NCI-H748 treated with DMSO at 0.1 percent for 48 hours (cell line): ENCODE measurements around the gene MCF2L.
A peak's percentile ranks its signal among the peaks of the same experiment; 100 is the strongest.

Experiments used
- DNase-seq: peaks from one replicate; lab custom pipeline; 2025; lab: John Stamatoyannopoulos, UW

The MCF2L gene

GRCh38 chr13:112965573-112966115, 3.4 kb upstream of the MCF2L start:
- no peak for DNase-seq

- DNase-seq: no peak
Observed at GRCh38 chr13:112966776-112967175, 2.2 kb upstream of the MCF2L start.

GRCh38 chr13:112967686-112968379, 1.2 kb upstream of the MCF2L start:
- no peak for DNase-seq

- no peak for DNase-seq
Observed at GRCh38 chr13:112968380-112968909, 569 bp upstream of the MCF2L start.

GRCh38 chr13:112969692-112970338, 801 bp downstream of the MCF2L start:
- no peak for DNase-seq

GRCh38 chr13:112970552-112971287, 1.7 kb downstream of the MCF2L start:
- no peak for DNase-seq

GRCh38 chr13:112971288-112971643, 2.3 kb downstream of the MCF2L start:
- DNase-seq: no peak

- DNase-seq: no peak
Observed at GRCh38 chr13:112972258-112972657, 3.2 kb downstream of the MCF2L start.

GRCh38 chr13:112972867-112973576, 4.0 kb downstream of the MCF2L start:
- peak; percentile 58 for DNase-seq

- no peak for DNase-seq
Observed at GRCh38 chr13:112973577-112973951, 4.5 kb downstream of the MCF2L start.

GRCh38 chr13:112974125-112974524, 5.1 kb downstream of the MCF2L start:
- no peak for DNase-seq

GRCh38 chr13:112974671-112975070, 5.7 kb downstream of the MCF2L start:
- DNase-seq: no peak

GRCh38 chr13:112975401-112975939, 6.5 kb downstream of the MCF2L start:
- no peak for DNase-seq

- no peak for DNase-seq
Observed at GRCh38 chr13:112976526-112976925, 7.5 kb downstream of the MCF2L start.

- no peak for DNase-seq
Observed at GRCh38 chr13:112977091-112977490, 8.1 kb downstream of the MCF2L start.

- DNase-seq: no peak
Observed at GRCh38 chr13:112977525-112977924, 8.5 kb downstream of the MCF2L start.

- DNase-seq: no peak
Observed at GRCh38 chr13:112978561-112979405, 9.8 kb downstream of the MCF2L start.

- no peak for DNase-seq
Observed at GRCh38 chr13:112979406-112979902, 10.4 kb downstream of the MCF2L start.

GRCh38 chr13:112980434-112980833, 11.4 kb downstream of the MCF2L start:
- DNase-seq: no peak

- DNase-seq: no peak
Observed at GRCh38 chr13:112981451-112981850, 12.4 kb downstream of the MCF2L start.
